ENCODE measurements around the gene CCDC172. TPM values are rescaled to one million over a fixed set of nuclear protein-coding genes. Genes with fewer than 3 reads are reported as not detected.

Gene CCDC172
- total and polyA plus RNA-seq, 9 donors, result not detected

DNA sequence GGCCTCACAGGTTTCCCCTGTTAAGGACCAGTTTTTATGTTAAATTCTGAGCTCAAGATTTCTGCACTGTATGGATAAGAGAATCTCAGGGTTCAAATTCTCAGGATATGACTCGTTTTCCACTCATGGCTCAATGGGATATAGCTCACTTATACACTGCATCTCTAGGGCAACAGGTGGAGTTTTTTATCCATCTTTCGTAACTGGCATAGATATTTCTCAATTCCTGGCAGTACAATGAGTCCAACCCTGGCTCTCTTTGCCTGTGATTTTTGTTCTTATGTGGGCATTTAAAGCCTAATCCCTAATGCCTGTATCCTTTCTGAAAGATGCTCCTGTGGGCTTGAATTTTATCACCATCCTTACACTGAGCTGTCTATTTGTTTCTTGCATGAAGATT lies 7.6 kb downstream of the CCDC172 start:
- TF ChIP-seq POLR2A (IDR thresholded peaks at IDR 0.05), result no peak
- TF ChIP-seq EP300 (IDR thresholded peaks at IDR 0.05), result no peak
- TF ChIP-seq, protein P1, sequence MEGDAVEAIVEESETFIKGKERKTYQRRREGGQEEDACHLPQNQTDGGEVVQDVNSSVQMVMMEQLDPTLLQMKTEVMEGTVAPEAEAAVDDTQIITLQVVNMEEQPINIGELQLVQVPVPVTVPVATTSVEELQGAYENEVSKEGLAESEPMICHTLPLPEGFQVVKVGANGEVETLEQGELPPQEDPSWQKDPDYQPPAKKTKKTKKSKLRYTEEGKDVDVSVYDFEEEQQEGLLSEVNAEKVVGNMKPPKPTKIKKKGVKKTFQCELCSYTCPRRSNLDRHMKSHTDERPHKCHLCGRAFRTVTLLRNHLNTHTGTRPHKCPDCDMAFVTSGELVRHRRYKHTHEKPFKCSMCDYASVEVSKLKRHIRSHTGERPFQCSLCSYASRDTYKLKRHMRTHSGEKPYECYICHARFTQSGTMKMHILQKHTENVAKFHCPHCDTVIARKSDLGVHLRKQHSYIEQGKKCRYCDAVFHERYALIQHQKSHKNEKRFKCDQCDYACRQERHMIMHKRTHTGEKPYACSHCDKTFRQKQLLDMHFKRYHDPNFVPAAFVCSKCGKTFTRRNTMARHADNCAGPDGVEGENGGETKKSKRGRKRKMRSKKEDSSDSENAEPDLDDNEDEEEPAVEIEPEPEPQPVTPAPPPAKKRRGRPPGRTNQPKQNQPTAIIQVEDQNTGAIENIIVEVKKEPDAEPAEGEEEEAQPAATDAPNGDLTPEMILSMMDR (IDR thresholded peaks at IDR 0.05), result no peak
- Histone ChIP-seq H3K4me3 (no peak overlapping the region), H3K36me3 (no peaks in the 10 kb centered on the region), H3K27ac (no peak overlapping the region), H3K27me3 (no peaks in the 10 kb centered on the region), H3K4me1 (ENCODE audit: insufficient read depth) (no peaks in the 10 kb centered on the region), H3K9me3 (no peaks in the 10 kb centered on the region)
- intact Hi-C loops (cut with DNase I), result no loop called here
- 82 to 87% (median 83%) methylated on average over 2 of the region's 2 CpGs for WGBS, 3 donors
- no peak for DNase-seq

DNA sequence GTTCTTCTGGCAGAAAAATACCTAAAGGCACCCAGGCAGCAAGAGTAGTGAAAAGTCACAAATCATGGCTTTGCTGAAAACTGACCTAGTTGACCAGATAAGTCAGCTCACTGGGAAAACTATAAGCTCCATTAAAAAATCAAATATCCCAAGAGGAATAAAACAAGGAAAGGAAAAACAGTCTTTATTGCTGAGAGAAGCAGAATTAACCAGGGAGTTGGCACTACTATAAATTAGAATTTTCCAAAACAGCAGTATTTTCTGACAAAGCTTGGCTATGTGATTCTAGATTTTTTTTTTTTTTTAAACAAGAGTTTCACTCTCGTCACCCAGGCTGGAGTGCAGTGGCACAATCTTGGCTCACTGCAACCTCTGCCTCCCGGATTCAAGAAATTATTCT lies 12.6 kb downstream of the CCDC172 start:
- intact Hi-C loops (cut with DNase I), result no loop called here
- H3K4me3 ChIP-seq, result no peak overlapping the region
- no peaks in the 10 kb centered on the region for H3K36me3 ChIP-seq
- H3K4me1 ChIP-seq (ENCODE audit: insufficient read depth), result no peaks in the 10 kb centered on the region
- 76 to 80% (median 77%) methylated on average over 2 of the region's 2 CpGs for WGBS, 3 donors
- no peaks in the 10 kb centered on the region for H3K9me3 ChIP-seq
- TF ChIP-seq EP300 (IDR thresholded peaks at IDR 0.05) (no peak), POLR2A (IDR thresholded peaks at IDR 0.05) (no peak)
- TF ChIP-seq, protein P1 (IDR thresholded peaks at IDR 0.05), result no peak
- DNase-seq, result no peak
- H3K27me3 ChIP-seq, result no peaks in the 10 kb centered on the region
- no peak overlapping the region for H3K27ac ChIP-seq

DNA sequence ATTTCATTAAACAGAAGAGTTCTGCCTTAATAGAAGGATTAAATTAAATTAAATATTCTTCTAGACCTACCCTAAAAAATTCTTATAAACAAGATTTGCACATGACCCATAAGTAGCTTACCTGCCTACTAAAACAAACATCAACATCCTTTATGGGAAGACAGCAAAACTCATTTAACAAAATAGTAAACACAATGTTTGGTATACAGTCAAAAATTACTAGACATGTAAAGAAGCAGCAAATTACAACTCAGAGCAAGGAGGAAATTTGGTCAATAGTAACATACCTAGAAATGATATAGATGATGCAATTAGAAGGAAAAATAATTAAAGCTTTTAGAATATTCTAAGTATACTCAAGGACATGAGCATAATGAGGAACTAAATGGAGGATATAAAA lies 27.9 kb downstream of the CCDC172 start:
- intact Hi-C loops (cut with DNase I), result no loop called here
- no peaks in the 10 kb centered on the region for H3K9me3 ChIP-seq
- no peak overlapping the region for H3K4me3 ChIP-seq
- no peak overlapping the region for H3K27ac ChIP-seq
- no peaks in the 10 kb centered on the region for H3K36me3 ChIP-seq
- H3K27me3 ChIP-seq, result no peaks in the 10 kb centered on the region
- no peaks in the 10 kb centered on the region for H3K4me1 ChIP-seq (ENCODE audit: insufficient read depth)
- DNase-seq, result no peak
- TF ChIP-seq EP300 (IDR thresholded peaks at IDR 0.05) (no peak), POLR2A (IDR thresholded peaks at IDR 0.05) (no peak)
- TF ChIP-seq, protein P1 (IDR thresholded peaks at IDR 0.05), result no peak

DNA sequence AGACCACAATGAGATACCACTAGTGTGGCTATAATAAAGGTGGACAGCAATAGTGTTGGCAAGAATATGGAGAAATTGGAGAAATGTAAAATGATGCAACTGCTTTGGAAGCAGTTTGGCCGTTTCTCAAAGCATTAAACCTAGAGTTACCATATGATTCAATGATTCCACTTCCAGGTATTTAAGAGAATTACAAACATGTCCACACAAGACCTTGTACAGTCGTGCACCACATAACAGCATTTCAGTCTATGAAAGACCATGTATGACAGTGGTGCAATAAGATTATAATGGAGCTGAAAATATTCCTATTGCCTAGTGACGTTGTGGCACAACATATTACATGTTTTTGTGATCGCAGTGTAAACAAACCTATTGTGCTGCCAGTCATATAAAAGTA lies 29.6 kb downstream of the CCDC172 start:
- H3K36me3 ChIP-seq, result no peaks in the 10 kb centered on the region
- H3K4me1 ChIP-seq (ENCODE audit: insufficient read depth), result no peaks in the 10 kb centered on the region
- DNase-seq, result no peak
- TF ChIP-seq EP300 (IDR thresholded peaks at IDR 0.05) (no peak), POLR2A (IDR thresholded peaks at IDR 0.05) (no peak)
- TF ChIP-seq, protein P1 (IDR thresholded peaks at IDR 0.05), result no peak
- intact Hi-C loops (cut with DNase I), result no loop called here
- WGBS, 3 donors, result 77 to 85% (median 79%) methylated on average over 4 of the region's 4 CpGs
- H3K27ac ChIP-seq, result no peak overlapping the region
- H3K27me3 ChIP-seq, result no peaks in the 10 kb centered on the region
- H3K4me3 ChIP-seq, result no peak overlapping the region
- H3K9me3 ChIP-seq, result no peaks in the 10 kb centered on the region

DNA sequence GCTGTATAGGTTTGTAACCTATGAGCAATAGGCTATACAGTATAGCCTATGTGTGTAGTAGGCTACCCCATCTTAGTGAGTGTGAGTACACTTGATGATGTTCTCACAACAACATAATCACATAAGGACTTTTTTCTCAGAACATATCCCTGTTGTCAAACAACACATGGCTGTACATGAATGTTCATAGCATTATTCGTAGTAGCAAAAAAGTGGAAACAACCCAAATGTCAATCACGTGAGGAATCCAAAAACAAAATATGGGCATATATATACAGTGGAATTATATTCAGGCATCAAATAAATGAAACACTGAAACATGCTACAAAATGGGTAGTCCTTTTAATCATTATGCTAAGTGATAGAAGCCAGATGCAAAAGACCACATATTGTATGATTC lies 31.1 kb downstream of the CCDC172 start:
- Histone ChIP-seq H3K4me3 (no peak overlapping the region), H3K27me3 (no peaks in the 10 kb centered on the region), H3K36me3 (no peaks in the 10 kb centered on the region), H3K27ac (no peak overlapping the region), H3K9me3 (no peaks in the 10 kb centered on the region), H3K4me1 (ENCODE audit: insufficient read depth) (no peaks in the 10 kb centered on the region)
- WGBS, 3 donors, result 90 to 93% (median 90%) methylated on average over 2 of the region's 2 CpGs
- intact Hi-C loops (cut with DNase I), result no loop called here
- no peak for DNase-seq
- TF ChIP-seq EP300 (IDR thresholded peaks at IDR 0.05), result no peak
- TF ChIP-seq, protein P1 (IDR thresholded peaks at IDR 0.05), result no peak
- no peak for TF ChIP-seq POLR2A (IDR thresholded peaks at IDR 0.05)

All from ovary (tissue), 9 donors.